T-helper 22 cell (primary cell): ENCODE results near the gene LPXN.

Experiments used
- DNase-seq: peaks from one replicate; pipeline ENCODE4 v3.0.0-alpha.2; 2020; ENCODE audit warnings: low read depth

The LPXN gene

GRCh38 chr11:58524232-58525036, 51.2 kb downstream of the LPXN start:
- DNase-seq: no peak

GRCh38 chr11:58513747-58514367, 61.8 kb downstream of the LPXN start:
- DNase-seq: no peak

GRCh38 chr11:58511636-58512035, 64.0 kb downstream of the LPXN start:
- DNase-seq: no peak

- no peak for DNase-seq
Observed at GRCh38 chr11:58509748-58510147, 65.9 kb downstream of the LPXN start.

- DNase-seq: no peak
Observed at GRCh38 chr11:58508814-58509213, 66.8 kb downstream of the LPXN start.

- no peak for DNase-seq
Observed at GRCh38 chr11:58508005-58508404, 67.7 kb downstream of the LPXN start, which contains the start of gene OR5B21. OR5B21 (minus strand) TSS chr11:58508105; CDS start chr11:58508105, 0 bp downstream.

GRCh38 chr11:58507355-58507754, 68.3 kb downstream of the LPXN start:
- DNase-seq: no peak

- no peak for DNase-seq
Observed at GRCh38 chr11:58506935-58507334, 68.7 kb downstream of the LPXN start.

- no peak for DNase-seq
Observed at GRCh38 chr11:58505849-58506248, 69.8 kb downstream of the LPXN start.

GRCh38 chr11:58504232-58504631, 71.4 kb downstream of the LPXN start:
- no peak for DNase-seq

GRCh38 chr11:58503361-58503856, 72.2 kb downstream of the LPXN start:
- no peak for DNase-seq

- no peak for DNase-seq
Observed at GRCh38 chr11:58502004-58502403, 73.7 kb downstream of the LPXN start.

- DNase-seq: no peak
Observed at GRCh38 chr11:58498464-58498863, 77.2 kb downstream of the LPXN start.

GRCh38 chr11:58497951-58498350, 77.7 kb downstream of the LPXN start:
- DNase-seq: no peak

GRCh38 chr11:58495906-58496305, 79.8 kb downstream of the LPXN start:
- DNase-seq: no peak

GRCh38 chr11:58494101-58494500, 81.6 kb downstream of the LPXN start:
- DNase-seq: no peak

GRCh38 chr11:58493676-58494075, 82.0 kb downstream of the LPXN start:
- no peak for DNase-seq

GRCh38 chr11:58490827-58491226, 84.8 kb downstream of the LPXN start:
- no peak for DNase-seq

- DNase-seq: no peak
Observed at GRCh38 chr11:58487170-58487569, 88.5 kb downstream of the LPXN start.

GRCh38 chr11:58485961-58486360, 89.7 kb downstream of the LPXN start:
- DNase-seq: no peak
